Measurements from ENCODE around the gene HSFX1.

The HSFX1 gene

GRCh38 chrX:149825424-149825823 is 51.6 kb downstream of the HSFX1 start:
- H3K4me3 ChIP-seq (ENCODE audit: low read depth, low read length), result no peak overlapping the region
- peak; percentile 50 for TF ChIP-seq CTCF (IDR thresholded peaks at IDR 0.05; ENCODE audit: low read depth, low read length)
- no peak for DNase-seq (ENCODE audit: low read depth, low spot score)
- in situ Hi-C loops (cut with HindIII; ENCODE audit: low sequenced_read_pairs), result no loop called here
